ENCODE data around the gene CPEB3.

Gene CPEB3

DNA sequence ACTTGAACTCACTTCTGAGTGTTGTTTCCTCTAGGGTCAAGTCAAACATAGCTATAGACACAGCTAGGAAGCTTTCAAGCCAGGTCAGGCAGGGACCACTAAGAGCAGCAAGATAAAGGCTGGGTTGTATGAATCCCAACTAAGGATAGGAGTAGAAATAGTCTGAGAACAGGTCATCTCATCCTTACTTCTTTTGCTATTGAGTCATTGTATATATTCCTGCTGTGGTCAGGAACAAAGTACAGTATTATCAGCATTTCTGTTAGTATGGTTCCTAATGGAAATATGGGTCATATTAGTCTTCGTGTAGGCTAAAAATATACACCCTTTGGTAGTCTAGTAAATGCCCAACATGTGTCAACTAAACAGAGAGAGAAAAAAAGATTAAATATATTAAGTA lies 222.0 kb downstream of the CPEB3 start:
- no peak for TF ChIP-seq CTCF (IDR thresholded peaks at IDR 0.05)
- H3K4me3 ChIP-seq = no peak overlapping the region
- no peak overlapping the region for H3K27ac ChIP-seq
- no peak for DNase-seq (ENCODE audit: low spot score)

- no peak for TF ChIP-seq CTCF (IDR thresholded peaks at IDR 0.05)
- Histone ChIP-seq H3K4me3 (no peak overlapping the region), H3K27ac (no peak overlapping the region)
- DNase-seq (ENCODE audit: low spot score) = no peak
These were observed 224.5 kb downstream of the CPEB3 start for GRCh38 chr10:92066386-92066785.

- no peak for DNase-seq (ENCODE audit: low spot score)
- TF ChIP-seq CTCF (IDR thresholded peaks at IDR 0.05) = no peak
- Histone ChIP-seq H3K4me3 (no peak overlapping the region), H3K27ac (no peak overlapping the region)
These were observed 226.4 kb downstream of the CPEB3 start for GRCh38 chr10:92064506-92064905.

DNA sequence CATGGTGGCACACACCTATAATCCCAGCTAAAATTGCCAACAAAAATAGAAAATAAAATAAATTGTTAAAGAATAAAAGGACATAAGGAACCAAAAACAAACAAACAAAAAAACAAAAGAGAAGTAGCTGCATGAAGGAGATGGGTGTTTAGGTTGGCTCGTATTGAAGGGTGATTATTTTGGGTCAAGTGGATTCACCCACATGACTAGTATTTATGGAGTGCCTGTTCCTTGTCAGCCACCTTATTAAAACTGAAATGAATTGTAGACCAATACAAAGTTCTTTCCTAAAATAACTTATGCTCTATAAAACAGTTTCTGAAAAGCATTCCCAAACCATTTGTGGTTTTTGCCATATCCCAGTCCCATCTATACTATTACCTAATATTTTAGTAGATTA lies 228.6 kb downstream of the CPEB3 start:
- DNase-seq (ENCODE audit: low spot score) = no peak
- no peak overlapping the region for H3K4me3 ChIP-seq
- TF ChIP-seq CTCF (IDR thresholded peaks at IDR 0.05) = no peak
- H3K27ac ChIP-seq = no peak overlapping the region

DNA sequence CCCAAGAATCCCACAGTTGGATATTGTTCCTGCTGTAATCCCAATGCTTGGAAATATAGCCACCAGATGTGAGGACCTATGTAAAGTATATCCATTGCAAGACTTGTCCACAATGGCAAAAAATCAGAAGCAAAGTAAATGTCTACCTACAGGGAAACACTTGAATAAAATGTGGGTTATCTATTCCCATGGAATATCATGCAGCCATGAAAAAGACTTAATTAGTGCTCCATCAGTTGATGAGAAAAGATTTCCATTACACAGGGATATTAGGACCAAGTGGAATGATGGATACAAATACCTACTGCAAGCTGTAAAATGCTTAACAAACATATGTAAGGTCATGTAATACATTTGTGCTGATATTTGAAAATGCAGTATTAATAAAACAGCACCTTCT lies 236.1 kb downstream of the CPEB3 start:
- Histone ChIP-seq H3K4me3 (no peak overlapping the region), H3K27ac (no peak overlapping the region)
- no peak for DNase-seq (ENCODE audit: low spot score)
- TF ChIP-seq CTCF (IDR thresholded peaks at IDR 0.05) = no peak

GRCh38 chr10:92052741-92053140 lies 238.1 kb downstream of the CPEB3 start:
- TF ChIP-seq CTCF (IDR thresholded peaks at IDR 0.05) = no peak
- no peak overlapping the region for H3K4me3 ChIP-seq
- no peak for DNase-seq (ENCODE audit: low spot score)
- H3K27ac ChIP-seq = no peak overlapping the region

- TF ChIP-seq CTCF (IDR thresholded peaks at IDR 0.05) = no peak
- Histone ChIP-seq H3K27ac (no peak overlapping the region), H3K4me3 (no peak overlapping the region)
- no peak for DNase-seq (ENCODE audit: low spot score)
These were observed 238.8 kb downstream of the CPEB3 start for GRCh38 chr10:92052088-92052487.
